ENCODE data around the gene UBE3A. TPM values are rescaled to one million over a fixed set of nuclear protein-coding genes. Genes with fewer than 3 reads are reported as not detected.

UBE3A gene
- total and polyA plus RNA-seq, 9 of the 15 experiments (the other 6 are each of a cell fraction or from before 2014, with no cell fraction given): 29.3 to 103 (median 60.2) TPM

DNA sequence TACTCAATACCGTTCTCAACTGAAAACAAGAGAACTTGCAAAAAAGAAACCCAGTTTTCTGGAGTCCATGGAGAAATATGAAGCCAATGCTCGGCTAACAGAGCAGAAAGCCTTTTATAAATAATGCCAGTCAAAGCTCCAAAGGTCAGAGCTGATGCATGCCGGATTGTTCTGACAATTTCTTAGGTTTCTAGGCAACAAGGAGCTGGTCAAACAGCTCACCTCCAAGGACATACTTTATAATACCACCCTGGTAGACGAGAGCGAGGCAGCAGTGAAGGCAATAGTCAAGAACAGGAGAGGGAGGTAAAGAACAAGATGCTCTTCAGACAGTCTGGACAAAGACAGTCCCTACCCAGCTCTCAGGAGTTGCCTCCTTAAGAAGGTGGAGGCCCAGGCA lies 111.1 kb downstream of the UBE3A start:
- intact Hi-C loops (cut with micrococcal nuclease) (no loop called here), in situ Hi-C loops (cut with MboI) (no loop called here)
- Histone ChIP-seq H3K4me2 (ENCODE audit: insufficient read depth, low read length) (no peak overlapping the region), H3K4me3 (no peak overlapping the region), H2AFZ (ENCODE audit: low read depth, low read length) (no peak overlapping the region), H3K9me3 (replicated peaks; ENCODE audit: control insufficient read depth, insufficient read depth, low read depth, low read length) (no peaks in the 10 kb centered on the region), H3K79me2 (ENCODE audit: control insufficient read depth, insufficient read depth, low read length) (no peaks in the 10 kb centered on the region), H3K9ac (ENCODE audit: insufficient read depth in 1 of 2, low read depth in 2 of 2, low read length in 2 of 2) (no peak overlapping the region), H3K4me1 (replicated peaks in 1 of 2; ENCODE audit: control insufficient read depth in 2 of 2, insufficient read depth in 2 of 2, low read length in 2 of 2) (no peaks in the 10 kb centered on the region), H3K27me3 (ENCODE audit: control insufficient read depth in 2 of 2, insufficient read depth in 2 of 2, low read length in 2 of 2) (no peaks in the 10 kb centered on the region), H3K9me1 (ENCODE audit: control insufficient read depth, insufficient read depth, low read length) (no peaks in the 10 kb centered on the region), H3K27ac (ENCODE audit: extremely low read depth, low read depth, low read length) (no peak overlapping the region), H4K20me1 (replicated peaks; ENCODE audit: control insufficient read depth, insufficient read depth, low read length) (no peaks in the 10 kb centered on the region), H3K36me3 (ENCODE audit: control insufficient read depth, insufficient read depth, low read length) (no peaks in the 10 kb centered on the region)
- DNase-seq (ENCODE audit: extremely low read depth in 1 of 4, low spot score in 3 of 4) (no peak), ATAC-seq (no peak), FAIRE-seq (no peak)
- ChIA-PET CTCF (ENCODE audit: low intra/inter-chr PET ratio) (no interaction called here), POLR2A (no interaction called here)
- BruUV-seq (replicated peaks): no TSS peak
- 82% methylated on average over 5 of the region's 5 CpGs for WGBS (ENCODE audit: insufficient coverage, low coverage, missing lambda C conversion rate)
- TF ChIP-seq ESRRA (IDR thresholded peaks at IDR 0.05; ENCODE audit: borderline replicate concordance, low read depth) (no peak), DIDO1 (tag; IDR thresholded peaks at IDR 0.05; ENCODE audit: low read depth) (no peak), CEBPG (CRISPR knock-in tag; IDR thresholded peaks at IDR 0.05) (no peak), CEBPG (tag; conservative IDR thresholded peaks at IDR 0.05 in 1 of 2, IDR thresholded peaks at IDR 0.05 in 1 of 2) (no peak), XRCC4 (IDR thresholded peaks at IDR 0.05; ENCODE audit: extremely low read depth, insufficient read depth, insufficient read length) (no peak), CHD2 (IDR thresholded peaks at IDR 0.05; ENCODE audit: low read depth, low read length) (no peak), SMARCE1 (IDR thresholded peaks at IDR 0.05) (no peak), PYGO2 (tag; IDR thresholded peaks at IDR 0.05) (no peak), NR3C1 (CRISPR knock-in tag; IDR thresholded peaks at IDR 0.05) (no peak)
- TF ChIP-seq, protein P1, sequence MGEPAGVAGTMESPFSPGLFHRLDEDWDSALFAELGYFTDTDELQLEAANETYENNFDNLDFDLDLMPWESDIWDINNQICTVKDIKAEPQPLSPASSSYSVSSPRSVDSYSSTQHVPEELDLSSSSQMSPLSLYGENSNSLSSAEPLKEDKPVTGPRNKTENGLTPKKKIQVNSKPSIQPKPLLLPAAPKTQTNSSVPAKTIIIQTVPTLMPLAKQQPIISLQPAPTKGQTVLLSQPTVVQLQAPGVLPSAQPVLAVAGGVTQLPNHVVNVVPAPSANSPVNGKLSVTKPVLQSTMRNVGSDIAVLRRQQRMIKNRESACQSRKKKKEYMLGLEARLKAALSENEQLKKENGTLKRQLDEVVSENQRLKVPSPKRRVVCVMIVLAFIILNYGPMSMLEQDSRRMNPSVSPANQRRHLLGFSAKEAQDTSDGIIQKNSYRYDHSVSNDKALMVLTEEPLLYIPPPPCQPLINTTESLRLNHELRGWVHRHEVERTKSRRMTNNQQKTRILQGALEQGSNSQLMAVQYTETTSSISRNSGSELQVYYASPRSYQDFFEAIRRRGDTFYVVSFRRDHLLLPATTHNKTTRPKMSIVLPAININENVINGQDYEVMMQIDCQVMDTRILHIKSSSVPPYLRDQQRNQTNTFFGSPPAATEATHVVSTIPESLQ (CRISPR knock-in tag; IDR thresholded peaks at IDR 0.05): no peak
- TF ChIP-seq, protein P2, sequence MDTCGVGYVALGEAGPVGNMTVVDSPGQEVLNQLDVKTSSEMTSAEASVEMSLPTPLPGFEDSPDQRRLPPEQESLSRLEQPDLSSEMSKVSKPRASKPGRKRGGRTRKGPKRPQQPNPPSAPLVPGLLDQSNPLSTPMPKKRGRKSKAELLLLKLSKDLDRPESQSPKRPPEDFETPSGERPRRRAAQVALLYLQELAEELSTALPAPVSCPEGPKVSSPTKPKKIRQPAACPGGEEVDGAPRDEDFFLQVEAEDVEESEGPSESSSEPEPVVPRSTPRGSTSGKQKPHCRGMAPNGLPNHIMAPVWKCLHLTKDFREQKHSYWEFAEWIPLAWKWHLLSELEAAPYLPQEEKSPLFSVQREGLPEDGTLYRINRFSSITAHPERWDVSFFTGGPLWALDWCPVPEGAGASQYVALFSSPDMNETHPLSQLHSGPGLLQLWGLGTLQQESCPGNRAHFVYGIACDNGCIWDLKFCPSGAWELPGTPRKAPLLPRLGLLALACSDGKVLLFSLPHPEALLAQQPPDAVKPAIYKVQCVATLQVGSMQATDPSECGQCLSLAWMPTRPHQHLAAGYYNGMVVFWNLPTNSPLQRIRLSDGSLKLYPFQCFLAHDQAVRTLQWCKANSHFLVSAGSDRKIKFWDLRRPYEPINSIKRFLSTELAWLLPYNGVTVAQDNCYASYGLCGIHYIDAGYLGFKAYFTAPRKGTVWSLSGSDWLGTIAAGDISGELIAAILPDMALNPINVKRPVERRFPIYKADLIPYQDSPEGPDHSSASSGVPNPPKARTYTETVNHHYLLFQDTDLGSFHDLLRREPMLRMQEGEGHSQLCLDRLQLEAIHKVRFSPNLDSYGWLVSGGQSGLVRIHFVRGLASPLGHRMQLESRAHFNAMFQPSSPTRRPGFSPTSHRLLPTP (IDR thresholded peaks at IDR 0.05; ENCODE audit: borderline replicate concordance, extremely low read depth, insufficient read length): no peak
- TF ChIP-seq, protein P3, sequence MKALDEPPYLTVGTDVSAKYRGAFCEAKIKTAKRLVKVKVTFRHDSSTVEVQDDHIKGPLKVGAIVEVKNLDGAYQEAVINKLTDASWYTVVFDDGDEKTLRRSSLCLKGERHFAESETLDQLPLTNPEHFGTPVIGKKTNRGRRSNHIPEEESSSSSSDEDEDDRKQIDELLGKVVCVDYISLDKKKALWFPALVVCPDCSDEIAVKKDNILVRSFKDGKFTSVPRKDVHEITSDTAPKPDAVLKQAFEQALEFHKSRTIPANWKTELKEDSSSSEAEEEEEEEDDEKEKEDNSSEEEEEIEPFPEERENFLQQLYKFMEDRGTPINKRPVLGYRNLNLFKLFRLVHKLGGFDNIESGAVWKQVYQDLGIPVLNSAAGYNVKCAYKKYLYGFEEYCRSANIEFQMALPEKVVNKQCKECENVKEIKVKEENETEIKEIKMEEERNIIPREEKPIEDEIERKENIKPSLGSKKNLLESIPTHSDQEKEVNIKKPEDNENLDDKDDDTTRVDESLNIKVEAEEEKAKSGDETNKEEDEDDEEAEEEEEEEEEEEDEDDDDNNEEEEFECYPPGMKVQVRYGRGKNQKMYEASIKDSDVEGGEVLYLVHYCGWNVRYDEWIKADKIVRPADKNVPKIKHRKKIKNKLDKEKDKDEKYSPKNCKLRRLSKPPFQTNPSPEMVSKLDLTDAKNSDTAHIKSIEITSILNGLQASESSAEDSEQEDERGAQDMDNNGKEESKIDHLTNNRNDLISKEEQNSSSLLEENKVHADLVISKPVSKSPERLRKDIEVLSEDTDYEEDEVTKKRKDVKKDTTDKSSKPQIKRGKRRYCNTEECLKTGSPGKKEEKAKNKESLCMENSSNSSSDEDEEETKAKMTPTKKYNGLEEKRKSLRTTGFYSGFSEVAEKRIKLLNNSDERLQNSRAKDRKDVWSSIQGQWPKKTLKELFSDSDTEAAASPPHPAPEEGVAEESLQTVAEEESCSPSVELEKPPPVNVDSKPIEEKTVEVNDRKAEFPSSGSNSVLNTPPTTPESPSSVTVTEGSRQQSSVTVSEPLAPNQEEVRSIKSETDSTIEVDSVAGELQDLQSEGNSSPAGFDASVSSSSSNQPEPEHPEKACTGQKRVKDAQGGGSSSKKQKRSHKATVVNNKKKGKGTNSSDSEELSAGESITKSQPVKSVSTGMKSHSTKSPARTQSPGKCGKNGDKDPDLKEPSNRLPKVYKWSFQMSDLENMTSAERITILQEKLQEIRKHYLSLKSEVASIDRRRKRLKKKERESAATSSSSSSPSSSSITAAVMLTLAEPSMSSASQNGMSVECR (CRISPR knock-in tag; IDR thresholded peaks at IDR 0.05): no peak
